Activated T-cell treated with anti-CD3 and anti-CD28 coated beads for 1 hour (primary cell): Measurements from ENCODE around the gene C1QBP.
"Not testable (repeated sequence)": the region's sequence is repeated elsewhere in the genome, so short reads cannot be mapped to it uniquely, and the experiment has no call there.

Source experiments
- DNase-seq: peaks from one replicate; pipeline ENCODE4 v3.0.0-alpha.2; 2020; ENCODE audit warnings: low read depth

Gene C1QBP

DNA sequence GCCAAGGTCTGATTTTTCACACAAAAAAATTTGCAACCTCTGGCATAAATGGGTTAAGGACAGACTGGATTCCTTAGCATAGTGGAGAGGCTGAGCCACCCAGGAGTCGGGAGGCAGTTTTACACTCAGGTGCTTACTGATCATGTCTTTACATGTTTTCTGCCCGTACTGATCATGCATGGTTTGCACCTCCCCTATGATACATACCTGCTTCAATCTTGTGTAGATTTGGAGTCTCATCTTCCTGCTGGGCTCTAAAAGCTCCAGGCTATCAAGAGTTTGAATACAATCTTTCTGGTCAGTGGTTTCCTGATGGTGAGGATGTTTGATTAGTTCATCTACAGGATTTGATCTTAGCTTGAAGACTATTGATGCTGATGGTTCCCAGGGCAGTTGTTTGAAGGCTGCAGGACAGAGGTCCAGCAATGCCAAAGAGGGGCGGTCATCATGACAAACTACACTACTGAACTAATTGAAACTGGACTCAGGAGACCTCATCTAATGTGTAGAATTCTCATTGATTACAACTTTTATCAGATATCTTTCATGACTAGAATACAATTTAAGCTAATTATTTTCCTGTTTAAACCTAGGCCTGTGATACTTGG lies 6.9 kb downstream of the C1QBP start:
- DNase-seq, result no peak

DNA sequence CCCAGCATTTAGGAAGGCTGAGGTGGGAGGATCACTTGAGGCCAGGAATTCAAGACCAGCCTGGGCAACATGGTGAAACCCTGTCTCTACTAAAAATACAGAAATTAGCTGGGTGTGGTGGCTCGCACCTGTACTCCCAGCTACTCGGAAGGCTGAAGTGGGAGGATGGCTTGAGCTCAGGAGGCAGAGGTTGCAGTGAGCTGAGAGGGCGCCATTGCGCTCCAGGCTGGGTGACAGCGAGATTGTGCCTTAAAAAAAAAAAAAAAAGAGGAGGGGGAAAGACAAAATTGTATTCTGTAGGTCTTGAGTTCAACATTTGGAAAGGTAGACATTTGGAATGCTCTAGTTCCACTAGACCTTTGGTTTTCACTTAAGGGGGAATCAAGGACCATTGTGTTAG lies 7.7 kb downstream of the C1QBP start:
- not testable (repeated sequence) for DNase-seq

DNA sequence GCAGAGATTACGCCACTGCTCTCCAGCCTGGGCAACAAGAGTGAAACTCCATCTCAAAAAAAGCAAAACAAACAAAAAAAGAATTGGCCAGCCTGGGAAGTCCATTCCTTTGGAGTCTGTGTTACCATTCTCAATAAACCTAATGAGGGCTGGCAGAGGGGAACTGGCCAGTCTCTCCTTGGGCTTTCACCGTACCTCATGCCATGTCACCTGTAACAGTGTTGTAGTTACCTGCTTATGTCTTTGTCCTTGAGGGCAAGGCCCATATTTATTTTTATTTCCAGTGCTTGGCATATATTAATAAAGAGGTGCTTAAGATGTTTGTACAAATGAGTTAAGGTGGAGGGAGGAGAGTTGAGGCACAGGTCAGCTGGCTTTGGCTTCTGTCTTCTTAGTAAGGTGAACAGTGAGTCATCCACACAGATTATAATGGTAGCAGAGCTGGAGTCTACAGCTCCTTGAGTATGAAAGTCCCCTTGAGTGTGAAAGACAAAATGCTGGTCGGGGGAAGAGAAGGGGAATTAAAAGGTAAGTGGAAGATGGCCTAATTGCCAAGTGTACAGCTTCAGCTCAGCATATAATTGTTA lies 8.4 kb downstream of the C1QBP start:
- DNase-seq, result no peak

DNA sequence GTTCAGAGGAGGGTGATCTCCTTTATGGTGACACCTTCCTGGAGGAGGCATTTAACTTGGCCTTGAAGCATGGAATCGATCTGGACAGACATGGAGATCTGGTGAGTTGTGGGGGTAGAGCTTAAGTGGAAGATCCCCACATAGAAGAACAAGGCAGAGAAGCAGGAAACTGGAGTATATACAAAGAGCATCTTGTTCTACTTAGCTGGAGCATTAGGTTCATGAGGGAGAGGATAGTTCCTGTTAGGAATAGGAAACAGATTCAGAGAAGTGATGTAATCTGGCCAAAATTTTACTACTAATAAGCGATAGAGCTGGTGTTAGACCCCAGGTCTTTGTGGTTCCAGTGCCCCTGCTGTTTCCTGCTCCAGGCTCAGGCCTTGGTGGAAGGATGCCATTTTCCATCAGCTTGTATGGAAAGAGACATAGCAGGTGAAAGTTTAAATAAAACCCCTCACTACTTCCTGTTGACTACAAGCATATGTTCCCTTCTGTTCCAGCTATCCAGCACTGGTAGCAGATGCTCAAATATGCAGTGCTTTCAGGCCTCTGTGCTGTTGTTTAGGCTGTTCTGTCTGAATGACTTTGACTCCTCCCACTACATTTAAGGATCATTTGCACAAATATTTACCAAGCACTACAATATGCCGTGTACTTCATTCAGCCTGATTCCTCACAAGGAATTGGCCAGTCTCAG lies 9.6 kb downstream of the C1QBP start:
- no peak for DNase-seq

DNA sequence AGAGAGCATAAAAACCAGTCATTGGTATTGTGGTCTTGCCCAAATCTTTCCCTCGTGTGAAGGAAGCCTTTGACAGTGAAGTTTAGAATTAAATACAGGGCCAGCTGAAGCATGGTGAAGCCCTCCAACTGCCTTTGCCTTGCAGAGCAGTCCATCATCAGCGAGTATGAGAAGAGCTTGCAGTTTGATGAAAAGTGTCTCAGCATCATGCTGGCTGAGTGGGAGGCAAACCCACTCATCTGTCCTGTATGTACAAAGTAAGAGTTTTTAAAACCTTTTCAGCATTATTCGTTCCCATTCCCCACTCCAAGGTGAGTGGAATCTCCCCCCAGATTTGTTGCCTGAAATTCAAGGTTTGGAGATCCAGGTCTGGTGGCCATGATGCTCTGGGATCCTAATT lies 13.1 kb downstream of the C1QBP start:
- DNase-seq, result no peak

DNA sequence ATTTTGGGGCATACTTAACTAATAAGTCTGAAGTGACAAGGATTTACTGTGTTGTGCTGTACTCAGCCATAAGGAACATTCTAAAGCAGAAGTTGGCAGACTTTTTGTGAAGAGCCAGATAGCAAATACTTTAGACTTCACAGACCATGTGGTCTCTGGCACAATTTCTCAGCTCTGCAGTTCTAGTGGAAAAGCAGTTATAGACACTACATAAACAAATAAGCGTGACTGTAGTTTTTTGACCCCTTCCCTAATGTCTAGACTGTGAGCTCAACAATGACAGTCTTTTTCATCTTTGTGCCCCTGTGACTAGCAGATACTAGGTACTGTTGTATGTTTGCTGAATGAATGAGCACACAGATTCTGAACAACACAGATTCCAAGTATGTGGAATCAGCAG lies 14.0 kb downstream of the C1QBP start:
- no peak for DNase-seq

DNA sequence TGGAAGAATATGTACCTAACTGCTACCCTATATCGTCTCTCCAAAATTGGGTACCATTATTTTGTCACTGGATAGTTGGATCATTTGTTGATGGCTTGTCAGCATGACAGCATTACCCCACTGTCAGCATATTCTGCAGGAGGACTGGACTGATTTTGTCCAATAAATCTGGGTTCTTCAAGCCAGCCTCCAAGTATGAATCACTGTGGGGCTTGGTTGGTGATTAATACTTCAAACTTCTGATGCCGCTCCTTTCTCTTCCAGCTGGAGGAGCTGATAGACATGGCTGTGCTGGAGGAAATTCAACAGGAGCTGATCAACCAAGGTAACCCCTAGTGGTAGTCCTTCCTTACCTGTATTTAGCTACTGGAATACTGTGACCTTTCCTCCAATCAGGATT lies 16.4 kb downstream of the C1QBP start:
- no peak for DNase-seq

DNA sequence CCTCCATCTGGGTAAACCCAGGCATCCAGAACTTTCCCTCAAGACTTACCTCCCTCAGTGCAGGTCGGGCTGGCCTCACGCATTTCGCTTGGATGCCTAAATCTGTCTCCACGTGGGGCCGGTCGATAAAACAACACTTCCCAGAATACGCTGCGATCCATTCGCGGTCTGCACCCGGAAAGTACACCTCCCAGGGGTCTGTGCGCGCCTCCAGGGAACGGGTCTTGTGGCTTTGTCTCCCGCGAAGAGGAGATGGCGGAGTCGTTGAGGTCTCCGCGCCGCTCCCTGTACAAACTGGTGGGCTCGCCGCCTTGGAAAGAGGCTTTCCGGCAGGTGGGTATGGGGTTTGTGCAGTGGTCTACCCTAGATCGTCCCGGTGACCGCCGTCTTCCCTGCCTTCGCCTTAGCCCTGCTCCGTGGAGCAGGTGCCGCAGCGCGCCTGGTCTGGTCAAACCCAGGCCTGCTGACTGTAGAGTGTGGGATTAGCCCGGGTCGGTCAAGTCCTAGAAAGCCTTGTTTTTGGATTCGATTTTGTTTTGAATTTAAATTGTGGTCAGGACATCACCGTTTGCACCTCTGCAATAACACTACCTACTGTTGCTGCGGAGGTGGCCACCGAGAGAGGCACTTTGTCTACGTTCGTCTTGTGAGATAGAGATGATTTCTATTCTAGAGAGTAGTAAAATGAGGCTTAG lies 18.8 kb downstream of the C1QBP start, which contains the start of gene RPAIN:
TSS of gene RPAIN (plus strand) at position 224 of the 695 bp plus-strand sequence. CDS start at position 253, 29 bp downstream.
- peak; percentile 76 for DNase-seq

DNA sequence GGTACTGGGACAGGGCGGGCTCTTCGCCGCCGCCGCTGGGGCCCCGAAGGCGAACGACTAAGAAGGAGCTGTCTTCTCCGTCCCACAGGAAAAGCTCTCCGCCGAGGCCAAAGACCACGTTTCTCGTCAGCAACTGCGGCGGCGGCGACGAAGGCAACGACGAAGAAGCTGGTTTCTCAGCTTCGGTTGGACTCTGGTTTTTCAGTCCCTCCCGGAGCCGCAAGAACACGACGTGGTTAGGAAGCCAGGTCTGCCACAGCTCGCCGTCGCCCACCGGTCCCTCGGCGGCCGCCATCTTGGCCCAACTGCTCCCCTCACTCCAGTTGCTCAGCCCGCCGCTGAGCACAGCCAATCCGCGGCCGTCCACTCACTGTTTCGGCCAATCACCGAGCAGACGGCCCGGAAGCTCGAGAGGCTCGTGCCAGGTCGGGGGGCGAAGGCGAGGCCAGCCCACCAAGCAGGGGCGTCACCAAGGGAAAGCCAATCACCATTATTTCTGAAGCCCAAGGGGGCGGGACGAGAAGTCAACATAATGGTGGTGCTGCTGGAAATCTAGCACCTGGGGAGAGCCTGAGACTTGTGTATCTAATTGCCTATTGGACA lies 19.5 kb downstream of the C1QBP start, which contains the start of gene NUP88:
TSS of gene NUP88 (minus strand) at position 307 of the 603 bp plus-strand sequence. CDS start at position 295, 12 bp downstream.
- DNase-seq, result peak; percentile 90

DNA sequence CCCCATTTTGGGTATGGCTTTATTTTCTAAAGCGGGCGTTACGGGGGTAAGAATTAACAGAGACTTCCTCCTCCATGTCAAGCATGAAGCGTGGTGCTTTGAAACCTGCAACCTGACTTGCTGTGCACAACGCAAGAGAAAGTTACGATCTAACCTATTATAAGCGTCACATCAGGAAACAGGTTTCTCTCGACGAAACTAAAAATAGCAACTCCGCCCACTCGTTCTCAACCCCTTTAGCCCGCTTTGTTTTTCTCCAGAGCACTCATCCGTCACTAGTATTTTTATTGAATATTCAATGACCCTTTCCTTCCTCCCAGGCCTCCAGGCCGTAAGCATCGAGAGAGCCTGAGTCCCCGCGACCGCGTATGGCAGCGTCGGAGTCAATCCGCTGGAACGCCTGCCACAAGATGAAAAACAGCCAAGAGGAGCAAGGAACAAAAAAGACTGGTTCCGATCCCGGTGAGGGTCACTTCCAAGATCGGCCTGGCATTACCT lies 20.0 kb downstream of the C1QBP start:
- DNase-seq, result peak; percentile 36

DNA sequence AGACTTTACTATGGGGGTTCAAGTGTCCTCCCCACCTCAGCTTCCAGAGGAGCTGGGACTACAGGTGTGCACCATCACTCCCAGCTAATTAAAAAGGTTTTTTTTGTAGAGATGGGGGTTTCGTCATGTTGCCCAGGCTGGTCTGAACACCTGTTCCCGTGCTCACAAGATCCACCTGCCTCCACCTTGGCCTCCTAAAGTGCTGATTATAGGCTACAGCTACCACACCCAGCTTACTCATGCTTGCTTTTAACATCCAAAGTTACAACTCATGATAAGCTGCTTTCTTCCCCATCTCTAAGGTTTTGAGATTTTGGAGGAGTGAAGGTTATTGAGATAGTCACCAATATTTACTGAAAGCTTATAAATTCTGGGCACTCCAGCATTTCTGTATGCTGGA lies 22.1 kb downstream of the C1QBP start:
- DNase-seq, result no peak

DNA sequence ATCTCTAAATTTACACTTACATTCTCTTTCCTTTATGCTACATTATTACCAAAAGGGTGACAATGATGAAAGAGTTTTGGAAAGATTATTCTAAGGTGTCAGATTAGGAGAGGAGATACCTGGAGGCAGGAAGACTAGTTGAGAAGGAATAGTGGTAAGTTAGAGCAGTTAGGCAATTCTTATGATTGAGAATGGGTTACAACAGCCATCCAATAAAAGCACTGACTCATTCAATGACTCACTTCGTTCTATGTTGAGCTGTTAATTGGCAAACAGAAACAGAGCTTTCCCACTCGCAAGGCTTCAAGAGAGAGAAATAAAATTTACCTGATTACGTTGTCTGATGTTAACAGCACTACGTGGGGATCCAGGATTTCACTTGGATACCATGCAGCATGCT lies 25.3 kb downstream of the C1QBP start:
- no peak for DNase-seq

DNA sequence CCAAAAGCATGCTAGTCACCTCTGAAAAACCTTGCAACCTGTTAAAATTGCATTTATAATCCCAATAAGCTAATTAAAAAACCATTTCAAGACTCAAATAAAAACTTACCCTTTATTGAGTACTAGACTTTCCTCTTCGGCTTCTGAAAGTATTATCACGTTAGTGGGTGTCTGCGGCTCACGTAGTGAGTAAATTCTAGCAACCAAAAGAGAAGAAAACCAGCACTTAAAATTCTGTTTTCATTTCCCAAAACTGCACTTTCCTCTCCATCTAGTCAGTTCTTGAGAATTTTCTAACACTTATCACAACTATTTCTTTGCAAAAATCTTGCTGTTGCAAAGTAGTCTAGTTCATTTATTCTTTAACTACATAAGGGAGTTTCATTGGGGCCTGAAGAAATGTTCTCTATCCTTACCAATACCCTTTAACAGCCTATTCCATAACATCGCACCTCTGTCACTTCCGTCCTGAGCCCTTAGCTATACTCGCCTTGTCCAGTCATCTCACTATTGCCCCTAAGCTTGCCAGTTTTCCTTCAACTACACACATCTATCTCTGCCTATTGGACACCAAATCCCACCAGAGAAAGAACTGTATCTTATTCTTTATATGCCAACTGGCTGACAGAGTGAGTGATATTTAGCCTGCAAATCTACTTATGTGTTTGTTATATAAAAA lies 28.2 kb downstream of the C1QBP start:
- no peak for DNase-seq

DNA sequence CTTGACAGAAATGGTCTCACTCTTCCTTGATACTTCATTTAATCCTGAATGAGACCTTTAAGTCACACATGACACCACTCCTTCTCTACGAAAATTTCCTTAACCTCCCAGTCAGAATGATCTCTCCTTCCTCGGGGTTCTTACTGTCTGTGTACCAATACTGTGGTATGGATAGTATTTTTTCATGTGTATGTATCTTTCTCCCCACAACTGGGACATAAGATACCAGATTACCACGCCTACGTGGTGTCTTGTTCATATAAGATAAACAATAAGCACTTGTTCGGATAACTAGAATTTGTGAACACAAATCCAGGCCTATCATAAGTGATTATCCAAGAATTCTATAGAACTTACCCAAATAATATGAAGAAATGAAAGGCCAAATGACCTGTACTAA lies 30.8 kb downstream of the C1QBP start:
- DNase-seq, result no peak

DNA sequence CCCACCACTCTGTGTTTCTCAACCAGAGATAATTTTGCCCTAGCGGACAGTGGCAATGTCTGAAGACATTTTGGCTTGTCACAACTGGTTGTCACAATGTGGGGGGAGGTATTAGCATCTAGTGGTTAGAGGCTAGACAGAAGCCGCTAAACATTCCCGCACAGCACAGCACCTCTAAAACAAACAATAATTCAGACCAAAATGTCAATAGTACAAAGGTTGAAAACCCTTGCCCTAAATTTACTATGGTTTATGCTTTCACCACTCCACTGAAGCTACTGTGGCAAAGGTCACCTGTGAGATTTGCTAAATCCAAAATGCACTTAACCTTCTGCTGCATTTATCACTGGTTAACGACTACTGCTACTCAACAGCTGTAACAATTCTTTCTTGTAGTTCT lies 33.6 kb downstream of the C1QBP start:
- no peak for DNase-seq

DNA sequence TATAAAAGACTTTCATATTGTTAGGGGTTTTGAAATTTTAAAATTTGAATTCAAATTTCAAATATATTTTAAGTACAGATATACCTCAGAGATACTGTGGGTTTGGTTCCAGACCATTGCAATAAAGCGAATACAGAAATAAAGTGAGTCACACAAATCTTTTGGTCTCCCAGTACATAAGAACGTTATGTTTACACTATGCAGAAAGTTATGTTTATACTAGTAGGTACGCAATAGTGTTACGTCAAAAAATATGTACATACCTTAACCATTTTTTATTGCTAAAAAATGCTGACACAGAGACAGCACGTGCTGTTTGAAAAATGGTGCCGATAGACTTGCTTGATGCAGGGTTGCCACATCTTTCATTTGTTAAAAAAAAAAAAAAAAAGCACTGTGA lies 39.2 kb downstream of the C1QBP start:
- no peak for DNase-seq

DNA sequence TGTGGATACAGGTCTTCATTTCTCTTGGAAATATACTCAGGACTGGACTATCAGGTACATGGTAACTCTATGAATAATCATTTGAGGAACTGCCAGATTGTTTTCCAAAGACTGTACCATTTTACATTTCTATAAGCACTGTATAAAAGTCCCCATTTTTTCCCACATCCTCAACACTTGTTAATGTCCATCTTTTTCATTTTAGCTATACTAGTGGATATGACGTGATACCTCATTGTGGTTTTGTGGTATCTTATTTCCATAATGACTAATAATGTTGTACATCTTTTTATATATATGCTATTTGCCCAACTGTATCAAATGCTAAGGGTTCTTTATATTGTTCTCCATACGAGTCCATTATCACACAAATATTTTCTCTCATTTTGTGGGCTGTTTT lies 42.3 kb downstream of the C1QBP start:
- DNase-seq, result no peak

DNA sequence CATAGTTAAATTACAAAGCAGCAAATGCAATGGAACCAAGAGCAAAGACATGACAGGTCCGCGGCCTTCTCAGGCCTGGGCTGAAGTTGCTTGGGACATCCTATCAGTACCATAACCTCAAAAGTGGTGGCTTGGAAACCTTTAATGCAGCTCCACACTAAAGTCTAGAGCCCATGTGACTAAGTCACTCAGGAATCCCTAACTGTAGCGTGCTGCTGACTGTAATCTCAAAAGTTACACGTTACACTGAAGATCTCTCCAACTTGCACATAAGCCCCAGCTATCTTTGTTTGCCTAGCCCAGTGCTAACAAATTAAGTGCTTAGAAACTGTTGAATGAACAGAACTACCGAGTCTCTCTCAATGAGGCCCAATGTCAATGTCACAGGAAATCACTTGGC lies 47.3 kb downstream of the C1QBP start:
- no peak for DNase-seq
